A549 (cell line): ENCODE results near the gene RPA3. TPM values are rescaled to one million over a fixed set of nuclear protein-coding genes. Genes with fewer than 3 reads are reported as not detected.
A peak's percentile ranks its signal among the peaks of the same experiment; 100 is the strongest.

Experiments used
- ATAC-seq, 2 experiments: fragments of 200-7000 bp in 1 of 2; fragments of >200 bp in 1 of 2; cut with Nextera tagmentation in 1 of 2; cut with Tn5 transposase in 1 of 2; 3 replicates each; pipeline versions ENCODE4 v1.8.0 to v1.9.1; 2018 to 2020; ENCODE audit warnings: mild to moderate bottlenecking in 1 of 2, moderate library complexity in 1 of 2
- CTCF ChIA-PET: fragments of 300-600 bp; sonication (Branson Sonifier 250); formaldehyde crosslinking; extraction: SDS; loops from one replicate; lab custom pipeline; 2021; ENCODE audit warnings: antibody characterized with exemption, inconsistent platforms; lab: Yijun Ruan, JAX
- POLR2A ChIA-PET: fragments of 350-600 bp; formaldehyde crosslinking; extraction: SDS; loops from one replicate; lab custom pipeline; 2021; ENCODE audit warnings: antibody characterized with exemption, inconsistent platforms; lab: Yijun Ruan, JAX
- DNase-seq, 2 experiments: peaks; one replicate each; pipeline versions ENCODE4 v3.0.0 to v3.0.0-alpha.2; 2011 to 2016; ENCODE audit warnings: low read depth in 1 of 2, low spot score in 1 of 2
- FAIRE-seq: peaks from 2 replicates; lab custom pipeline; 2011; peaks lifted over from hg19 to GRCh38; lab: Jason Lieb, UNC
- H3K27ac ChIP-seq, 2 experiments: fragments of >200 bp; sonication (Bioruptor Twin); formaldehyde crosslinking; 3 replicates each; pipeline ENCODE4 v1.5.1; 2016 to 2017
- H3K4me1 ChIP-seq: fragments of >200 bp; sonication (Bioruptor Twin); formaldehyde crosslinking; 3 replicates; pipeline ENCODE4 v1.6.1; 2016
- H3K4me2 ChIP-seq: fragments of >200 bp; sonication (Bioruptor Twin); formaldehyde crosslinking; 3 replicates; pipeline ENCODE4 v1.6.1; 2016
- H3K4me3 ChIP-seq: fragments of >200 bp; sonication (Bioruptor Twin); formaldehyde crosslinking; 3 replicates; pipeline ENCODE4 v1.5.1; 2016
- H3K9me3 ChIP-seq: fragments of >200 bp; sonication (Bioruptor Twin); formaldehyde crosslinking; 3 replicates; pipeline ENCODE4 v1.6.1; 2016
- BHLHE40 ChIP-seq: IDR thresholded peaks from 2 replicates; pipeline ENCODE4 v1.6.1; 2012; ENCODE audit warnings: low read depth, low read length, inconsistent platforms
- CEBPB ChIP-seq, 2 experiments: fragments of >200 bp in 1 of 2; sonication (Bioruptor Twin) in 1 of 2; formaldehyde crosslinking in 1 of 2; IDR thresholded peaks; 2 replicates each; pipeline ENCODE4 v1.6.1; 2012 to 2016
- CTCF ChIP-seq: fragments of >200 bp; sonication (Bioruptor Twin); formaldehyde crosslinking; IDR thresholded peaks from 3 replicates; pipeline ENCODE4 v1.5.1; 2016
- E2F6 ChIP-seq: IDR thresholded peaks from 2 replicates; pipeline ENCODE4 v1.6.1; 2012; ENCODE audit warnings: low read depth, borderline replicate concordance
- ELK1 ChIP-seq: fragments of 150-350 bp; IDR thresholded peaks from 2 replicates; pipeline ENCODE4 v1.6.1; 2014; ENCODE audit warnings: low read depth, mild to moderate bottlenecking, low read length
- EP300 ChIP-seq, 2 experiments: fragments of >200 bp; sonication (Bioruptor Twin); formaldehyde crosslinking; IDR thresholded peaks; 2 replicates in 1 of 2; 3 replicates in 1 of 2; pipeline ENCODE4 v1.6.1; 2016 to 2017
- ESRRA ChIP-seq: fragments of 150-350 bp; IDR thresholded peaks from 2 replicates; pipeline ENCODE4 v1.6.1; 2014; ENCODE audit warnings: mild to moderate bottlenecking, low read length, borderline replicate concordance
- FOXS1 ChIP-seq: fragments of 250-450 bp; sonication (Bioruptor Pico); IDR thresholded peaks from 2 replicates; pipeline ENCODE4 v1.5.0; 2020; ENCODE audit warnings: mild to moderate bottlenecking, moderate library complexity
- HDAC2 ChIP-seq: fragments of 200-600 bp; sonication (generic); IDR thresholded peaks from 2 replicates; pipeline ENCODE4 v1.6.1; 2016
- HOXA7 ChIP-seq: fragments of 250-450 bp; sonication (Bioruptor Pico); IDR thresholded peaks from 2 replicates; pipeline ENCODE4 v1.5.0; 2020; ENCODE audit warnings: mild to moderate bottlenecking, moderate library complexity
- KDM1A ChIP-seq: fragments of 200-600 bp; sonication (generic); IDR thresholded peaks from 2 replicates; pipeline ENCODE4 v1.6.1; 2016; ENCODE audit warnings: low read depth, mild to moderate bottlenecking
- KDM5A ChIP-seq: fragments of 200-600 bp; sonication (generic); IDR thresholded peaks from 2 replicates; pipeline ENCODE4 v1.6.1; 2016; ENCODE audit warnings: antibody characterized with exemption, mild to moderate bottlenecking
- MYC ChIP-seq: IDR thresholded peaks from 2 replicates; pipeline ENCODE4 v1.6.1; 2012; ENCODE audit warnings: mild to moderate bottlenecking, inconsistent platforms, low read length, improper control_type of control experiment, borderline replicate concordance
- NFE2L2 ChIP-seq: fragments of 150-350 bp; conservative IDR thresholded peaks from 2 replicates; pipeline ENCODE4 v1.6.1; 2014; ENCODE audit warnings: low read length
- NPAS2 ChIP-seq: fragments of 250-450 bp; sonication (Bioruptor Pico); IDR thresholded peaks from 2 replicates; pipeline ENCODE4 v1.8.0; 2022; ENCODE audit warnings: mild to moderate bottlenecking, moderate library complexity, borderline replicate concordance
- RAD21 ChIP-seq, 2 experiments: fragments of >200 bp in 1 of 2; sonication (Bioruptor Twin) in 1 of 2; formaldehyde crosslinking in 1 of 2; IDR thresholded peaks in 1 of 2; conservative IDR thresholded peaks in 1 of 2; 2 replicates in 1 of 2; 3 replicates in 1 of 2; pipeline ENCODE4 v1.6.1; 2012 to 2018; ENCODE audit warnings: inconsistent platforms in 1 of 2
- RFX5 ChIP-seq: fragments of 450-650 bp; IDR thresholded peaks from 2 replicates; pipeline ENCODE4 v1.7.1; 2014; ENCODE audit warnings: antibody characterized with exemption, mild to moderate bottlenecking, moderate library complexity
- SREBF2 ChIP-seq: fragments of 450-650 bp; IDR thresholded peaks from 2 replicates; pipeline ENCODE4 v1.6.1; 2014; ENCODE audit warnings: mild to moderate bottlenecking, moderate library complexity
- TFCP2L1 ChIP-seq: fragments of 250-450 bp; sonication (Bioruptor Pico); IDR thresholded peaks from 2 replicates; pipeline ENCODE4 v1.5.0; 2021; ENCODE audit warnings: mild to moderate bottlenecking
- TP53 ChIP-seq: fragments of 250-450 bp; sonication (Bioruptor Pico); IDR thresholded peaks from 2 replicates; pipeline ENCODE4 v1.5.0; 2021; ENCODE audit warnings: mild to moderate bottlenecking, moderate library complexity
- ZNF302 ChIP-seq: fragments of 250-450 bp; sonication (Bioruptor Pico); IDR thresholded peaks from 2 replicates; pipeline ENCODE4 v1.9.0; 2021; ENCODE audit warnings: inconsistent platforms, mild to moderate bottlenecking, moderate library complexity
- ZSCAN20 ChIP-seq: fragments of 250-450 bp; sonication (Bioruptor Pico); IDR thresholded peaks from 2 replicates; pipeline ENCODE4 v1.8.0; 2022; ENCODE audit warnings: mild to moderate bottlenecking, moderate library complexity
- WGBS: methylation state at CpG from one replicate; pipeline ENCODE4 v1.1.6; 2017; ENCODE audit errors: missing lambda C conversion rate; 5-methylcytosine and 5-hydroxymethylcytosine counted together
- polyA plus RNA-seq, 4 experiments: library from polyadenylated mRNA; depleted of rRNA in 3 of 4; stranded (reverse); fragments of >200 nt; fragmentation: RNase III in 1 of 4; extraction: RNeasy Plus Mini Kit Qiagen cat#74134 plus additional on column Dnase treatment in 1 of 4; gene quantifications; 2 replicates in 3 of 4; 3 replicates in 1 of 4; pipeline ENCODE4 v1.2.3, GENCODE V29; 2011 to 2017
- TF ChIP-seq, protein P1 (sequence below): fragments of 250-450 bp; sonication (Bioruptor Pico); IDR thresholded peaks from 2 replicates; pipeline ENCODE4 v1.5.0; 2021; ENCODE audit warnings: mild to moderate bottlenecking, moderate library complexity, borderline replicate concordance
- TF ChIP-seq, protein P2 (sequence below): fragments of 250-450 bp; sonication (Bioruptor Pico); IDR thresholded peaks from 2 replicates; pipeline ENCODE4 v1.5.0; 2020; ENCODE audit warnings: low read depth, mild to moderate bottlenecking, moderate library complexity

RPA3 gene
- polyA plus RNA-seq, 2 of the 4 experiments (the other 2 are of a cell fraction): 95.1 to 129 TPM

DNA sequence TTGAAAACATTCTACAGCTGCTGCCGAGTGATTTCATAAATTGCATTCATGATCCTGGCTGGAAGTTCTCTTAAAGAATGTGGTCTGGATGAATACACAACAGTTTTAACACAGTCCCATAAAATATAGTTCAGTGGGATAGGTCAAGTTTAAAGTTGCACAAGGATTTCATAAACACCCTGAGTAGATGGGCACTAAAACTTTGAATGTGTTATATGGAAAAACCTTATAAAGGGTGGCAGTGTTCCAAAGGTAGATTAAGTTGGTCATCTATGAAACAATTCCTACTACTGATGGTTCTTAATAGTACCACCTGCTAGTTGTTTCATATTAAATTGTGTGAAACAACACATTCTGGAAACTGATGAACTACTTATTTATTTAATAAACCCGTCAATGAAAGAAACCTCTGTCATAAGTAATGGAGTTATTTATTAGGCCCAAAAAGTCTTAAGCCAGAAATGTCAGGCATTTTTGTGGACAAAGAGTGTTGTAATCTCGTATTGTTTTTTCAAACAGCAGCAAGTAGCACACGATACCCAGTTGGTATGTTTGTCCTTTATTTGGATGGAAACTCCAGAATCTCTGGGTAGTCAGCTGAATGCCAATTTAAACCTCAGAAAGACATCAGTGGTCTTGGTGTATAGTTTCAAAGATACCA, 14.3 kb upstream of the RPA3 start:
- WGBS: 62% methylated on average over 4 of the region's 4 CpGs

GRCh38 chr7:7731732-7732131, 13.3 kb upstream of the RPA3 start:
- DNase-seq: no peak
- FAIRE-seq: no peak
- POLR2A ChIA-PET: no interaction called here
- H3K27ac ChIP-seq: peak overlapping the region in 1 of 2 experiments; percentile 6; a peak in 1 of 6 replicates
- TF ChIP-seq BHLHE40 (no peak), CTCF (no peak), ESRRA (peak; percentile 8; the same call in 1 of the 2 replicates), HOXA7 (CRISPR knock-in tag) (no peak)
- TF ChIP-seq, all 56 proteins: peak for 1
- CTCF ChIA-PET: no interaction called here
- Histone ChIP-seq H3K9me3 (no peaks in the 10 kb centered on the region), H3K4me3 (no peak overlapping the region), H3K4me1 (peaks cover 31% of the 10 kb centered on the region), H3K4me2 (peak overlapping the region; percentile 61)
- ATAC-seq: peak in 1 of 2 experiments; percentile 48; a peak in 1 of 6 replicates

More for the DNA sequence above, 14.3 kb upstream of the RPA3 start:
- Histone ChIP-seq H3K4me2 (peak overlapping the region; percentile 61), H3K4me1 (peaks cover 37% of the 10 kb centered on the region), H3K4me3 (no peak overlapping the region), H3K27ac (0 out of 6 replicates have a peak overlapping the region, but pooled peaks of 1 of the 2 experiments have one; percentile 8), H3K9me3 (no peaks in the 10 kb centered on the region)
- CTCF ChIA-PET: no interaction called here
- ATAC-seq (no peak; a peak in 1 of 6 replicates), FAIRE-seq (peak; percentile 36), DNase-seq (no peak)
- TF ChIP-seq NPAS2 (CRISPR knock-in tag) (no peak), TFCP2L1 (no peak), ELK1 (no peak), FOXS1 (no peak), KDM1A (no peak), ZNF302 (CRISPR knock-in tag) (no peak), E2F6 (no peak), RAD21 (conservative IDR thresholded peaks at IDR 0.05 in 1 of 2, IDR thresholded peaks at IDR 0.05 in 1 of 2) (no peak), NFE2L2 (no peak), BHLHE40 (no peak), CEBPB (IDR thresholded peaks at IDR 0.05) (no peak)
- POLR2A ChIA-PET: no interaction called here

DNA sequence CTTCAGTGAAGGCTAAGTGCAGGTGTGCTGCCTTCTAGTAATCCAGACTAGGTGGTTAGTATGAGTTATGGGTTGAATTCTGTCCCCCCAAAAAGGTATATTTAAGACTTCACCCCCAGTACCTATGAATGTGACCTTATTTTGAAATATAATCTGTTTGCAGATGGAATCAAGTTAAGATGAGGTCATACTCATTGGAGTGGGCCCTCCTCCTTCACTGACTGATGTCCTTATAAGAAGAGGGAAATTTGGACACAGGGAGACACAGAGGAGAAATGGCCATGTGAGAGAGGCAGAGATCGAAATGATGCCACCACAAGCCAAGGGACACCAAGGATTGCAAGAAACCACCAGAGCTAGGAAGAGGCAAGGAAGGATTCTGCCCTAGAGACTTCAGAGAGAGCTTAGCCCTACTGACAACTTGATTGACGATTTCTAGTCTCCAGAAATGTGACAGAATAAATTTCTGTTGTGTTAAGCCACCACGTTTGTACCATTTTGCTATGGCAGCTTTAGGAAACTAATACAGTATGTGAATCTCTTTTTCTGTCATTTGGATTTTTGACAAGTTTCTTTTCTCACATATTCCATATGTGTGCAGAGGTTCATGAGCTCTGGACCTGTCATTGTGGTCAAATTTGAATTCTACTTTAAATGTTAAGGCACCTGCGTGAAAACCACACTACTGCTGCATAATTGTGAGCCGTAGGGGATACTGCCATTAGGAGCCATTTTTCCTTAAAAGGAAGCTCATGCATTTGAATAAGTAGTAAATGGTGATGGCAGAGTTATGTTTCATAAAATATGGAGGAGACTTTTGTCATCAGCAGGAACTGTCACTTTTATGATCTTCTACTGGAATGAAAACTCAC, 2.6 kb upstream of the RPA3 start:
- TF ChIP-seq TP53 (no peak), ELK1 (no peak), RFX5 (no peak), HDAC2 (no peak), EP300 (IDR thresholded peaks at IDR 0.05) (no peak), MYC (no peak), KDM5A (no peak), ZSCAN20 (CRISPR knock-in tag) (no peak), SREBF2 (no peak), NPAS2 (CRISPR knock-in tag) (no peak)
- TF ChIP-seq, protein P1, sequence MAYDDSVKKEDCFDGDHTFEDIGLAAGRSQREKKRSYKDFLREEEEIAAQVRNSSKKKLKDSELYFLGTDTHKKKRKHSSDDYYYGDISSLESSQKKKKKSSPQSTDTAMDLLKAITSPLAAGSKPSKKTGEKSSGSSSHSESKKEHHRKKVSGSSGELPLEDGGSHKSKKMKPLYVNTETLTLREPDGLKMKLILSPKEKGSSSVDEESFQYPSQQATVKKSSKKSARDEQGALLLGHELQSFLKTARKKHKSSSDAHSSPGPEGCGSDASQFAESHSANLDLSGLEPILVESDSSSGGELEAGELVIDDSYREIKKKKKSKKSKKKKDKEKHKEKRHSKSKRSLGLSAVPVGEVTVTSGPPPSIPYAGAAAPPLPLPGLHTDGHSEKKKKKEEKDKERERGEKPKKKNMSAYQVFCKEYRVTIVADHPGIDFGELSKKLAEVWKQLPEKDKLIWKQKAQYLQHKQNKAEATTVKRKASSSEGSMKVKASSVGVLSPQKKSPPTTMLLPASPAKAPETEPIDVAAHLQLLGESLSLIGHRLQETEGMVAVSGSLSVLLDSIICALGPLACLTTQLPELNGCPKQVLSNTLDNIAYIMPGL (CRISPR knock-in tag): no peak
- TF ChIP-seq, protein P2, sequence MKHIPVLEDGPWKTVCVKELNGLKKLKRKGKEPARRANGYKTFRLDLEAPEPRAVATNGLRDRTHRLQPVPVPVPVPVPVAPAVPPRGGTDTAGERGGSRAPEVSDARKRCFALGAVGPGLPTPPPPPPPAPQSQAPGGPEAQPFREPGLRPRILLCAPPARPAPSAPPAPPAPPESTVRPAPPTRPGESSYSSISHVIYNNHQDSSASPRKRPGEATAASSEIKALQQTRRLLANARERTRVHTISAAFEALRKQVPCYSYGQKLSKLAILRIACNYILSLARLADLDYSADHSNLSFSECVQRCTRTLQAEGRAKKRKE: no peak
- ChIA-PET CTCF (interaction anchor here (1.1 to 2.6 kb wide), 2 partner anchors 39 to 125 kb away, joined by 3 to 11 read pairs; no protein-coding TSS in a partner anchor), POLR2A (no interaction called here)
- H3K4me3 ChIP-seq: no peak overlapping the region
- FAIRE-seq (no peak), ATAC-seq (no peak), DNase-seq (no peak)
- H3K4me1 ChIP-seq: peaks cover 19% of the 10 kb centered on the region
- H3K9me3 ChIP-seq: no peaks in the 10 kb centered on the region
- 84% methylated on average over 5 of the region's 5 CpGs for WGBS
- H3K27ac ChIP-seq: no peak overlapping the region
- H3K4me2 ChIP-seq: no peak overlapping the region
